Activated naive CD4-positive, alpha-beta T cell treated with anti-CD3 and anti-CD28 coated beads, Interleukin-2, amount 50 U/mL, for 72 hours (primary cell): Measurements from ENCODE around the gene AFAP1. TPM values are rescaled to one million over a fixed set of nuclear protein-coding genes. Genes with fewer than 3 reads are reported as not detected.

ENCODE experiments used
- ATAC-seq, 2 donors: fragments of 150-1000 bp; cut with Tn5 transposase; 2 replicates each; pipeline ENCODE4 v1.10.0; 2021; ENCODE audit warnings: mild to moderate bottlenecking in 2 of 2, moderate library complexity in 2 of 2
- DNase-seq, 2 donors: peaks; one replicate each; pipeline ENCODE4 v3.0.0; 2021 to 2022; ENCODE audit warnings: low spot score in 2 of 2
- H3K27ac Mint-ChIP-seq, 2 donors: one replicate each; pipeline ENCODE4 v1.8.0; 2022; ENCODE audit warnings: mild to moderate bottlenecking in 2 of 2, mixed read lengths in 2 of 2
- H3K36me3 Mint-ChIP-seq, 2 donors: one replicate each; pipeline ENCODE4 v1.8.0; 2022; ENCODE audit warnings: mixed read lengths in 2 of 2
- H3K9me3 Mint-ChIP-seq, 2 donors: one replicate each; pipeline ENCODE4 v1.8.0; 2022; ENCODE audit warnings: mixed read lengths in 2 of 2
- total RNA-seq, 2 donors: library from RNA; stranded (reverse); gene quantifications; one replicate each; pipeline ENCODE4 v1.2.3, GENCODE V29; 2022

AFAP1 gene
- total RNA-seq, 2 donors from 2014 or later, result 10.2 to 41.9 TPM

GRCh38 chr4:7795983-7796382 is 143.7 kb downstream of the AFAP1 start:
- no peaks in the 10 kb centered on the region for H3K9me3 Mint-ChIP-seq
- DNase-seq (no peak), ATAC-seq (no peak)
- no peak overlapping the region for H3K27ac Mint-ChIP-seq
- H3K36me3 Mint-ChIP-seq, result peaks cover 24 to 47% of the 10 kb centered on the region in 2 donors

- no peak overlapping the region for H3K27ac Mint-ChIP-seq
Measured at GRCh38 chr4:7793186-7793585, 146.5 kb downstream of the AFAP1 start.

GRCh38 chr4:7792616-7793015 is 147.0 kb downstream of the AFAP1 start:
- DNase-seq (no peak), ATAC-seq (no peak)
- Mint-ChIP-seq H3K27ac (peak overlapping the region in 1 of 2 donors; percentile 29), H3K9me3 (no peaks in the 10 kb centered on the region), H3K36me3 (peaks cover 3 to 16% of the 10 kb centered on the region in 2 donors)

More at GRCh38 chr4:7793186-7793585, 146.5 kb downstream of the AFAP1 start:
- Mint-ChIP-seq H3K9me3 (no peaks in the 10 kb centered on the region), H3K36me3 (peaks cover 4 to 21% of the 10 kb centered on the region in 2 donors)
- no peak for ATAC-seq
- no peak for DNase-seq

- Mint-ChIP-seq H3K36me3 (peaks cover 0 to 10% of the 10 kb centered on the region in 2 donors), H3K9me3 (no peaks in the 10 kb centered on the region), H3K27ac (no peak overlapping the region)
- ATAC-seq, result no peak
- DNase-seq, result no peak
Measured at GRCh38 chr4:7790999-7791398, 148.7 kb downstream of the AFAP1 start.

GRCh38 chr4:7790023-7790422 is 149.6 kb downstream of the AFAP1 start:
- no peak for ATAC-seq
- Mint-ChIP-seq H3K9me3 (no peaks in the 10 kb centered on the region), H3K36me3 (peaks cover 0 to 10% of the 10 kb centered on the region in 2 donors), H3K27ac (peak overlapping the region in 1 of 2 donors; percentile 40)
- DNase-seq, result no peak

- Mint-ChIP-seq H3K36me3 (peaks cover 0 to 10% of the 10 kb centered on the region in 2 donors), H3K9me3 (no peaks in the 10 kb centered on the region), H3K27ac (no peak overlapping the region)
- no peak for ATAC-seq
- DNase-seq, result no peak
Measured at GRCh38 chr4:7788694-7789425, 150.8 kb downstream of the AFAP1 start.

- no peak for DNase-seq
- no peak for ATAC-seq
- no peak overlapping the region for H3K27ac Mint-ChIP-seq
- H3K36me3 Mint-ChIP-seq, result peaks cover 0 to 10% of the 10 kb centered on the region in 2 donors
- H3K9me3 Mint-ChIP-seq, result no peaks in the 10 kb centered on the region
Measured at GRCh38 chr4:7788193-7788592, 151.5 kb downstream of the AFAP1 start.

- no peaks in the 10 kb centered on the region for H3K9me3 Mint-ChIP-seq
- ATAC-seq (no peak), DNase-seq (no peak)
- H3K27ac Mint-ChIP-seq, result no peak overlapping the region
- H3K36me3 Mint-ChIP-seq, result peaks cover 0 to 10% of the 10 kb centered on the region in 2 donors
Measured at GRCh38 chr4:7787681-7788141, 151.9 kb downstream of the AFAP1 start.

- Mint-ChIP-seq H3K9me3 (no peaks in the 10 kb centered on the region), H3K27ac (peak overlapping the region in 1 of 2 donors; percentile 36), H3K36me3 (peaks cover 0 to 6% of the 10 kb centered on the region in 2 donors)
- ATAC-seq (no peak), DNase-seq (no peak)
Measured at GRCh38 chr4:7787067-7787466, 152.6 kb downstream of the AFAP1 start.

- Mint-ChIP-seq H3K36me3 (peaks cover 0 to 4% of the 10 kb centered on the region in 2 donors), H3K9me3 (no peaks in the 10 kb centered on the region), H3K27ac (peak overlapping the region in 1 of 2 donors; percentile 36)
- ATAC-seq (no peak), DNase-seq (no peak)
Measured at GRCh38 chr4:7786517-7786916, 153.1 kb downstream of the AFAP1 start.

- no peak for DNase-seq
- ATAC-seq, result no peak
- H3K9me3 Mint-ChIP-seq, result no peaks in the 10 kb centered on the region
- H3K36me3 Mint-ChIP-seq, result peaks cover 0 to 2% of the 10 kb centered on the region in 2 donors
- H3K27ac Mint-ChIP-seq, result peak overlapping the region in 1 of 2 donors; percentile 46
Measured at GRCh38 chr4:7786040-7786439, 153.6 kb downstream of the AFAP1 start.

- Mint-ChIP-seq H3K9me3 (no peaks in the 10 kb centered on the region), H3K27ac (peak overlapping the region; percentile 37 to 60)
- ATAC-seq, result peak; percentile 21 to 30
Measured at GRCh38 chr4:7785017-7785416, 154.6 kb downstream of the AFAP1 start.

GRCh38 chr4:7784131-7784870 is 155.4 kb downstream of the AFAP1 start:
- no peaks in the 10 kb centered on the region for H3K36me3 Mint-ChIP-seq
- H3K27ac Mint-ChIP-seq, result peak overlapping the region; percentile 37 to 81
- no peak for ATAC-seq
- no peaks in the 10 kb centered on the region for H3K9me3 Mint-ChIP-seq
- DNase-seq, result no peak

More at GRCh38 chr4:7785017-7785416, 154.6 kb downstream of the AFAP1 start:
- no peak for DNase-seq
- no peaks in the 10 kb centered on the region for H3K36me3 Mint-ChIP-seq

- DNase-seq (no peak), ATAC-seq (no peak)
- Mint-ChIP-seq H3K27ac (peak overlapping the region in 1 of 2 donors; percentile 81), H3K36me3 (peaks cover 0 to 3% of the 10 kb centered on the region in 2 donors), H3K9me3 (no peaks in the 10 kb centered on the region)
Measured at GRCh38 chr4:7783541-7783940, 156.1 kb downstream of the AFAP1 start.

- DNase-seq (no peak), ATAC-seq (no peak)
- H3K27ac Mint-ChIP-seq, result peak overlapping the region; percentile 2 to 39
- H3K36me3 Mint-ChIP-seq, result peaks cover 0 to 10% of the 10 kb centered on the region in 2 donors
- no peaks in the 10 kb centered on the region for H3K9me3 Mint-ChIP-seq
Measured at GRCh38 chr4:7782783-7783182, 156.9 kb downstream of the AFAP1 start.

- ATAC-seq (no peak), DNase-seq (no peak)
- Mint-ChIP-seq H3K9me3 (no peaks in the 10 kb centered on the region), H3K27ac (peak overlapping the region; percentile 39 to 72), H3K36me3 (peaks cover 0 to 13% of the 10 kb centered on the region in 2 donors)
Measured at GRCh38 chr4:7781993-7782392, 157.7 kb downstream of the AFAP1 start.

- DNase-seq, result no peak
- no peaks in the 10 kb centered on the region for H3K9me3 Mint-ChIP-seq
Measured at GRCh38 chr4:7781366-7781765, 158.3 kb downstream of the AFAP1 start.

More at GRCh38 chr4:7781366-7781765, 158.3 kb downstream of the AFAP1 start:
- peak; percentile 33 to 60 for ATAC-seq
- Mint-ChIP-seq H3K27ac (peak overlapping the region; percentile 72 to 78), H3K36me3 (peaks cover 0 to 13% of the 10 kb centered on the region in 2 donors)
